GM12878 (cell line): ENCODE results near the gene HAUS6. TPM values are rescaled to one million over a fixed set of nuclear protein-coding genes. Genes with fewer than 3 reads are reported as not detected.

Experiments
- ATAC-seq: fragments of 200-7000 bp; cut with Tn5 transposase; 3 replicates; pipeline ENCODE4 v1.9.1; 2020; ENCODE audit warnings: mild to moderate bottlenecking, moderate library complexity
- BruUV-seq: library from RNA; stranded (reverse); fragments of 400-500 nt; replicated peaks from 2 replicates; lab custom pipeline; 2021; lab: Mats Ljungman, UMichigan
- CTCF ChIA-PET: fragments of 300-600 bp; sonication (Branson Sonifier 250); formaldehyde crosslinking; extraction: SDS; loops from one replicate; lab custom pipeline; 2021; ENCODE audit warnings: inconsistent platforms; lab: Yijun Ruan, JAX
- POLR2A ChIA-PET: fragments of 350-600 bp; formaldehyde crosslinking; extraction: SDS; loops from one replicate; lab custom pipeline; 2021; ENCODE audit warnings: inconsistent platforms; lab: Charles Lee
- RAD21 ChIA-PET: fragments of 300-600 bp; sonication (Branson Sonifier 250); formaldehyde crosslinking; loops from one replicate; lab custom pipeline; 2023; ENCODE audit warnings: antibody characterized with exemption; ENCODE audit not compliant: unreplicated experiment; lab: Charles Lee
- SMC1A ChIA-PET: fragments of 300-600 bp; sonication (Branson Sonifier 250); formaldehyde crosslinking; loops from one replicate; lab custom pipeline; 2023; ENCODE audit not compliant: unreplicated experiment, uncharacterized antibody; lab: Charles Lee
- DNase-seq: peaks from one replicate; pipeline ENCODE4 v3.0.0-alpha.2; 2011; ENCODE audit warnings: low read depth, low spot score
- FAIRE-seq: peaks from 3 replicates; lab custom pipeline; 2011; peaks lifted over from hg19 to GRCh38; lab: Jason Lieb, UNC
- H2AFZ ChIP-seq: 2 replicates; pipeline ENCODE4 v1.6.0; 2011; ENCODE audit warnings: low read depth, low read length, control low read depth; ENCODE audit not compliant: control insufficient read depth
- H3K27ac ChIP-seq: 2 replicates; pipeline ENCODE4 v1.5.1; 2011; ENCODE audit warnings: control low read depth; ENCODE audit not compliant: control insufficient read depth, insufficient read depth
- H3K27me3 ChIP-seq, 2 experiments: replicated peaks in 1 of 2; 2 replicates each; pipeline versions ENCODE4 v1.6.0 to v1.6.1; 2011; ENCODE audit warnings: low read length in 1 of 2; ENCODE audit not compliant: control insufficient read depth in 2 of 2, insufficient read depth in 2 of 2
- H3K36me3 ChIP-seq, 2 experiments: 2 replicates each; pipeline ENCODE4 v1.5.1; 2011; ENCODE audit warnings: low read length in 1 of 2; ENCODE audit not compliant: control insufficient read depth in 2 of 2, insufficient read depth in 2 of 2
- H3K4me1 ChIP-seq: 2 replicates; pipeline ENCODE4 v1.6.1; 2011; ENCODE audit warnings: mild to moderate bottlenecking, low read length, moderate library complexity, mixed read lengths; ENCODE audit not compliant: control insufficient read depth, insufficient read depth
- H3K4me2 ChIP-seq: 2 replicates; pipeline ENCODE4 v1.6.0; 2011; ENCODE audit warnings: control low read depth; ENCODE audit not compliant: control insufficient read depth, insufficient read depth
- H3K4me3 ChIP-seq: fragments of 200-600 bp; sonication (generic); 2 replicates; pipeline ENCODE4 v1.5.1; 2016
- H3K79me2 ChIP-seq: 2 replicates; pipeline ENCODE4 v1.6.0; 2011; ENCODE audit warnings: low read length; ENCODE audit not compliant: control insufficient read depth, insufficient read depth
- H3K9ac ChIP-seq: 2 replicates; pipeline ENCODE4 v1.8.0; 2011; ENCODE audit warnings: low read length, control low read depth, mixed read lengths; ENCODE audit not compliant: control insufficient read depth, insufficient read depth
- H3K9me3 ChIP-seq: replicated peaks from 3 replicates; pipeline ENCODE4 v1.5.1; 2011; ENCODE audit warnings: mild to moderate bottlenecking, low read length; ENCODE audit not compliant: control insufficient read depth, insufficient read depth
- H4K20me1 ChIP-seq: 2 replicates; pipeline ENCODE4 v1.6.0; 2011; ENCODE audit not compliant: control insufficient read depth, insufficient read depth
- EGR1 ChIP-seq, 2 experiments: IDR thresholded peaks; 1 replicate in 1 of 2; 2 replicates in 1 of 2; pipeline ENCODE4 v1.6.1; 2011 to 2012; ENCODE audit warnings: low read depth in 2 of 2, low read length in 2 of 2, borderline replicate concordance in 1 of 2, mild to moderate bottlenecking in 1 of 2, moderate library complexity in 1 of 2
- NFIC ChIP-seq: IDR thresholded peaks from 2 replicates; pipeline ENCODE4 v1.6.1; 2012; ENCODE audit warnings: low read depth, mild to moderate bottlenecking, inconsistent platforms, low read length, moderate library complexity
- NFYB ChIP-seq: IDR thresholded peaks from 2 replicates; pipeline ENCODE4 v1.6.1; 2011; ENCODE audit warnings: low read depth, mild to moderate bottlenecking, low read length, improper control_type of control experiment, moderate library complexity; ENCODE audit not compliant: insufficient read depth
- POU2F2 ChIP-seq: IDR thresholded peaks from 3 replicates; pipeline ENCODE4 v1.6.1; 2011; ENCODE audit warnings: low read depth, mild to moderate bottlenecking, low read length, borderline replicate concordance
- RB1 ChIP-seq: fragments of 450-650 bp; formaldehyde crosslinking; IDR thresholded peaks from 2 replicates; pipeline ENCODE4 v1.6.1; 2017; ENCODE audit warnings: mild to moderate bottlenecking, borderline replicate concordance
- SMARCA5 ChIP-seq: fragments of 450-650 bp; IDR thresholded peaks from 2 replicates; pipeline ENCODE4 v1.6.1; 2017; ENCODE audit warnings: mild to moderate bottlenecking
- TAF1 ChIP-seq: IDR thresholded peaks from 2 replicates; pipeline ENCODE4 v1.6.1; 2011; ENCODE audit warnings: mild to moderate bottlenecking, low read depth, low read length, borderline replicate concordance
- YY1 ChIP-seq: IDR thresholded peaks from 2 replicates; pipeline ENCODE4 v1.6.1; 2011; ENCODE audit warnings: low read depth, mild to moderate bottlenecking, low read length
- ZNF687 ChIP-seq: fragments of 450-650 bp; IDR thresholded peaks from 2 replicates; pipeline ENCODE4 v1.6.1; 2017; ENCODE audit warnings: mild to moderate bottlenecking, moderate library complexity
- WGBS: methylation state at CpG from one replicate; pipeline ENCODE4 v1.1.6; 2016; ENCODE audit warnings: low lambda C conversion rate; ENCODE audit not compliant: insufficient replicate concordance, insufficient coverage; ENCODE audit errors: missing lambda C conversion rate; 5-methylcytosine and 5-hydroxymethylcytosine counted together
- in situ Hi-C: fragments of 300-500 bp; cut with MboI; formaldehyde crosslinking; loops from 9 replicates; pipeline ENCODE4 v1.14.3; 2018; ENCODE audit warnings: mixed read lengths
- intact Hi-C: fragments of 100-400 bp; cut with micrococcal nuclease; formaldehyde crosslinking; loops from one replicate; pipeline ENCODE4 v1.14.2; 2022; ENCODE audit not compliant: unreplicated experiment
- polyA plus RNA-seq, 11 experiments: library from polyadenylated mRNA; depleted of rRNA in 4 of 11; unstranded in 6 of 11; stranded (reverse) in 5 of 11; fragments of >200 nt; fragmentation: Nextera tagmentation in 4 of 11; fragmentation: Illumina TruSeq in 1 of 11; extraction: Ambion mirVana in 4 of 11; extraction: Trizol in 1 of 11; gene quantifications; 1 replicate in 1 of 11; 2 replicates in 10 of 11; pipeline versions ENCODE4 v1.2.1 to v1.2.3, GENCODE V29; 2011 to 2016; ENCODE audit warnings: inconsistent platforms in 2 of 11, missing spikeins in 2 of 11, low read depth in 1 of 11
- total RNA-seq, 4 experiments: library from RNA; depleted of rRNA in 3 of 4; stranded (reverse); fragments of >200 nt in 3 of 4; fragmentation: Illumina TruSeq in 1 of 4; extraction: Trizol in 1 of 4; gene quantifications; 2 replicates each; pipeline versions ENCODE4 v1.2.1 to v1.2.3, GENCODE V29; 2013 to 2021

Gene HAUS6
- total and polyA plus RNA-seq, 10 of the 15 experiments (the other 5 are each of a cell fraction or from before 2014, with no cell fraction given) = 7.1 to 26.8 (median 16.0) TPM

GRCh38 chr9:19127871-19128500 lies 25.3 kb upstream of the HAUS6 start:
- no peak for TF ChIP-seq RB1
- TF ChIP-seq ZNF687 = peak; percentile 59
- no peak for TF ChIP-seq NFIC
- 0 out of 3 replicates have a peak, but pooled peaks have one; percentile 3 for TF ChIP-seq POU2F2
- no peak for TF ChIP-seq NFYB
- 0 out of 3 replicates have a peak, but pooled peaks of 1 of the 2 experiments have one; percentile 12 for TF ChIP-seq EGR1 (IDR thresholded peaks at IDR 0.05; ENCODE audit: borderline replicate concordance in 1 of 2, low read depth in 2 of 2, low read length in 2 of 2)
- TF ChIP-seq TAF1 = peak; percentile 49; the same call in 1 of the 2 replicates
- TF ChIP-seq SMARCA5 = 0 out of 2 replicates have a peak, but pooled peaks have one; percentile 14
- peak; percentile 67; the same call in 1 of the 2 replicates for TF ChIP-seq YY1
- intact Hi-C loops = loop anchor here (1.0 to 2.0 kb wide), 4 partner anchors 25 to 102 kb away; partner anchors contain the start of genes DENND4C and RRAGA
- peak overlapping the region; percentile 73 for H2AFZ ChIP-seq
- H3K79me2 ChIP-seq = peaks cover 17% of the 10 kb centered on the region
- DNase-seq (no peak), ATAC-seq (peak; percentile 35), FAIRE-seq (no peak)
- RAD21 ChIA-PET = interaction anchor here (1.2 to 2.3 kb wide), 6 partner anchors 28 to 330 kb away, joined by 3 to 13 read pairs (median 6); partner anchors contain the start of gene RRAGA
- CTCF ChIA-PET = interaction anchor here (0.7 to 1.5 kb wide), 5 partner anchors 27 to 337 kb away, joined by 3 to 6 read pairs (median 4); no protein-coding TSS in a partner anchor
- H4K20me1 ChIP-seq = no peaks in the 10 kb centered on the region
- in situ Hi-C loops = no loop called here
- peaks cover 0 to 3% of the 10 kb centered on the region in 2 experiments; a peak in 2 of 4 replicates for H3K36me3 ChIP-seq
- H3K27ac ChIP-seq = peak overlapping the region; percentile 85
- peak overlapping the region; percentile 95 for H3K9ac ChIP-seq
- H3K27me3 ChIP-seq = no peaks in the 10 kb centered on the region
- BruUV-seq = no TSS peak
- peak overlapping the region; percentile 77 for H3K4me3 ChIP-seq
- SMC1A ChIA-PET = interaction anchor here (0.7 to 4.2 kb wide), 6 partner anchors 19 to 57 kb away, joined by 3 to 28 read pairs (median 4); no protein-coding TSS in a partner anchor
- POLR2A ChIA-PET = interaction anchor here (0.6 to 2.8 kb wide), 10 partner anchors 9 to 106 kb away, joined by 3 to 23 read pairs (median 8); partner anchors contain the start of genes DENND4C and RRAGA
- H3K9me3 ChIP-seq = no peaks in the 10 kb centered on the region
- peak overlapping the region; percentile 97 for H3K4me2 ChIP-seq
- peaks cover 23% of the 10 kb centered on the region for H3K4me1 ChIP-seq
- 1% methylated on average over 40 of the region's 40 CpGs for WGBS
